ENCODE results near the gene SUSD6.
A peak's percentile ranks its signal among the peaks of the same experiment; 100 is the strongest.

The SUSD6 gene

GRCh38 chr14:69675245-69675583 lies 63.8 kb downstream of the SUSD6 start:
- no peak for DNase-seq

GRCh38 chr14:69675877-69676416 lies 64.6 kb downstream of the SUSD6 start:
- DNase-seq, result no peak

GRCh38 chr14:69676723-69677122 lies 65.3 kb downstream of the SUSD6 start:
- DNase-seq, result no peak

- no peak for DNase-seq
Observed at GRCh38 chr14:69680297-69680696, 68.9 kb downstream of the SUSD6 start.

- no peak for DNase-seq
Observed at GRCh38 chr14:69682136-69682535, 70.7 kb downstream of the SUSD6 start.

- no peak for DNase-seq
Observed at GRCh38 chr14:69682621-69683263, 71.3 kb downstream of the SUSD6 start.

GRCh38 chr14:69683971-69684370 lies 72.6 kb downstream of the SUSD6 start:
- no peak for DNase-seq

- no peak for DNase-seq
Observed at GRCh38 chr14:69684461-69685217, 73.2 kb downstream of the SUSD6 start.

GRCh38 chr14:69685218-69685616 lies 73.8 kb downstream of the SUSD6 start:
- DNase-seq, result no peak

GRCh38 chr14:69685716-69686115 lies 74.3 kb downstream of the SUSD6 start:
- peak; percentile 43 for DNase-seq

GRCh38 chr14:69687606-69688298 lies 76.4 kb downstream of the SUSD6 start:
- no peak for DNase-seq

GRCh38 chr14:69688299-69688649 lies 76.9 kb downstream of the SUSD6 start:
- DNase-seq, result no peak

GRCh38 chr14:69690042-69690441 lies 78.6 kb downstream of the SUSD6 start:
- no peak for DNase-seq

- DNase-seq, result no peak
Observed at GRCh38 chr14:69692594-69692993, 81.2 kb downstream of the SUSD6 start.

- DNase-seq, result peak; percentile 93
Observed at GRCh38 chr14:69693145-69693544, 81.7 kb downstream of the SUSD6 start.

- DNase-seq, result no peak
Observed at GRCh38 chr14:69693801-69694729, 82.7 kb downstream of the SUSD6 start.

GRCh38 chr14:69694730-69695281 lies 83.4 kb downstream of the SUSD6 start:
- no peak for DNase-seq

GRCh38 chr14:69695322-69696203 lies 84.2 kb downstream of the SUSD6 start:
- no peak for DNase-seq

GRCh38 chr14:69696204-69696527 lies 84.8 kb downstream of the SUSD6 start:
- DNase-seq, result no peak

- DNase-seq, result no peak
Observed at GRCh38 chr14:69696633-69697557, 85.5 kb downstream of the SUSD6 start.

Data from DMS 273 treated with DMSO at 0.1 percent for 48 hours (cell line).